PC-3 (cell line): ENCODE measurements around the gene STX8.

Experiments used
- CTCF ChIP-seq: fragments of 300-600 bp; sonication (generic); conservative IDR thresholded peaks from 2 replicates; pipeline ENCODE4 v1.5.1; 2017; ENCODE audit warnings: antibody characterized with exemption, low read depth, mild to moderate bottlenecking, low read length
- EZH2 ChIP-seq: fragments of 300-600 bp; sonication (generic); IDR thresholded peaks from one replicate; pipeline ENCODE4 v1.6.1; 2017; ENCODE audit warnings: antibody characterized with exemption, mild to moderate bottlenecking, low read length; ENCODE audit not compliant: unreplicated experiment
- EZH2phosphoT487 ChIP-seq: fragments of 300-600 bp; sonication (generic); IDR thresholded peaks from 2 replicates; pipeline ENCODE4 v1.6.1; 2018; ENCODE audit warnings: mild to moderate bottlenecking, antibody characterized with exemption, low read length, borderline replicate concordance

GRCh38 chr17:9342225-9342624, 233.4 kb downstream of the STX8 start:
- TF ChIP-seq CTCF (no peak), EZH2 (no peak), EZH2phosphoT487 (no peak)
